ENCODE results near the gene RPAIN. TPM values are rescaled to one million over a fixed set of nuclear protein-coding genes. Genes with fewer than 3 reads are reported as not detected.
A peak's percentile ranks its signal among the peaks of the same experiment; 100 is the strongest.

The RPAIN gene
- total and polyA plus RNA-seq, 2 experiments from 2014 or later: 15.7 to 21.4 TPM

DNA sequence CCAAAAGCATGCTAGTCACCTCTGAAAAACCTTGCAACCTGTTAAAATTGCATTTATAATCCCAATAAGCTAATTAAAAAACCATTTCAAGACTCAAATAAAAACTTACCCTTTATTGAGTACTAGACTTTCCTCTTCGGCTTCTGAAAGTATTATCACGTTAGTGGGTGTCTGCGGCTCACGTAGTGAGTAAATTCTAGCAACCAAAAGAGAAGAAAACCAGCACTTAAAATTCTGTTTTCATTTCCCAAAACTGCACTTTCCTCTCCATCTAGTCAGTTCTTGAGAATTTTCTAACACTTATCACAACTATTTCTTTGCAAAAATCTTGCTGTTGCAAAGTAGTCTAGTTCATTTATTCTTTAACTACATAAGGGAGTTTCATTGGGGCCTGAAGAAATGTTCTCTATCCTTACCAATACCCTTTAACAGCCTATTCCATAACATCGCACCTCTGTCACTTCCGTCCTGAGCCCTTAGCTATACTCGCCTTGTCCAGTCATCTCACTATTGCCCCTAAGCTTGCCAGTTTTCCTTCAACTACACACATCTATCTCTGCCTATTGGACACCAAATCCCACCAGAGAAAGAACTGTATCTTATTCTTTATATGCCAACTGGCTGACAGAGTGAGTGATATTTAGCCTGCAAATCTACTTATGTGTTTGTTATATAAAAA lies 9.2 kb upstream of the RPAIN start:
- Histone ChIP-seq H3K79me2 (ENCODE audit: insufficient read depth) (peaks cover 54% of the 10 kb centered on the region), H3F3A (ENCODE audit: insufficient read depth) (peaks cover 24% of the 10 kb centered on the region), H3K27ac (no peak overlapping the region), H3K9ac (no peak overlapping the region), H3K9me2 (ENCODE audit: insufficient read depth) (no peaks in the 10 kb centered on the region), H3K27me3 (replicated peaks; ENCODE audit: insufficient read depth) (no peaks in the 10 kb centered on the region), H3K36me3 (ENCODE audit: low read depth) (peaks cover 63% of the 10 kb centered on the region), H4K20me1 (ENCODE audit: insufficient read depth) (no peaks in the 10 kb centered on the region), H3K4me1 (ENCODE audit: insufficient read depth) (peaks cover 20% of the 10 kb centered on the region), H3K4me2 (ENCODE audit: unreplicated experiment) (no peak overlapping the region), H2AFZ (no peak overlapping the region), H3K4me3 (no peak overlapping the region), H3K9me3 (ENCODE audit: low read depth) (no peaks in the 10 kb centered on the region)
- TF ChIP-seq EZH2phosphoT487 (IDR thresholded peaks at IDR 0.05; ENCODE audit: insufficient read depth, low read depth) (no peak), EZH2 (IDR thresholded peaks at IDR 0.05; ENCODE audit: insufficient read depth, poor library complexity, severe bottlenecking) (no peak)
- 97% methylated on average over 7 of the region's 7 CpGs for WGBS, 2 experiments (ENCODE audit: low coverage in 1 of 2, low lambda C conversion rate in 2 of 2, missing lambda C conversion rate in 2 of 2)
- in situ Hi-C loops (cut with MboI): no loop called here
- no peak for DNase-seq

DNA sequence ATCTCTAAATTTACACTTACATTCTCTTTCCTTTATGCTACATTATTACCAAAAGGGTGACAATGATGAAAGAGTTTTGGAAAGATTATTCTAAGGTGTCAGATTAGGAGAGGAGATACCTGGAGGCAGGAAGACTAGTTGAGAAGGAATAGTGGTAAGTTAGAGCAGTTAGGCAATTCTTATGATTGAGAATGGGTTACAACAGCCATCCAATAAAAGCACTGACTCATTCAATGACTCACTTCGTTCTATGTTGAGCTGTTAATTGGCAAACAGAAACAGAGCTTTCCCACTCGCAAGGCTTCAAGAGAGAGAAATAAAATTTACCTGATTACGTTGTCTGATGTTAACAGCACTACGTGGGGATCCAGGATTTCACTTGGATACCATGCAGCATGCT lies 6.3 kb upstream of the RPAIN start:
- WGBS, 2 experiments (ENCODE audit: low coverage in 1 of 2, low lambda C conversion rate in 2 of 2, missing lambda C conversion rate in 2 of 2): 8 to 13% methylated on average over 4 of the region's 4 CpGs
- Histone ChIP-seq H3K4me1 (ENCODE audit: insufficient read depth) (peaks cover 24% of the 10 kb centered on the region), H3K4me3 (peak overlapping the region; percentile 40), H3K4me2 (ENCODE audit: unreplicated experiment) (peak overlapping the region; percentile 59), H3K27me3 (replicated peaks; ENCODE audit: insufficient read depth) (no peaks in the 10 kb centered on the region), H3K9ac (peak overlapping the region; percentile 58), H2AFZ (no peak overlapping the region), H3K79me2 (ENCODE audit: insufficient read depth) (peaks cover 72% of the 10 kb centered on the region), H3K27ac (peak overlapping the region; percentile 86), H3K9me3 (ENCODE audit: low read depth) (no peaks in the 10 kb centered on the region), H3K9me2 (ENCODE audit: insufficient read depth) (no peaks in the 10 kb centered on the region), H4K20me1 (ENCODE audit: insufficient read depth) (no peaks in the 10 kb centered on the region), H3K36me3 (ENCODE audit: low read depth) (peaks cover 43% of the 10 kb centered on the region), H3F3A (ENCODE audit: insufficient read depth) (peaks cover 27% of the 10 kb centered on the region)
- in situ Hi-C loops (cut with MboI): no loop called here
- no peak for TF ChIP-seq EZH2phosphoT487 (IDR thresholded peaks at IDR 0.05; ENCODE audit: insufficient read depth, low read depth)
- DNase-seq: peak; percentile 95

DNA sequence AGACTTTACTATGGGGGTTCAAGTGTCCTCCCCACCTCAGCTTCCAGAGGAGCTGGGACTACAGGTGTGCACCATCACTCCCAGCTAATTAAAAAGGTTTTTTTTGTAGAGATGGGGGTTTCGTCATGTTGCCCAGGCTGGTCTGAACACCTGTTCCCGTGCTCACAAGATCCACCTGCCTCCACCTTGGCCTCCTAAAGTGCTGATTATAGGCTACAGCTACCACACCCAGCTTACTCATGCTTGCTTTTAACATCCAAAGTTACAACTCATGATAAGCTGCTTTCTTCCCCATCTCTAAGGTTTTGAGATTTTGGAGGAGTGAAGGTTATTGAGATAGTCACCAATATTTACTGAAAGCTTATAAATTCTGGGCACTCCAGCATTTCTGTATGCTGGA lies 3.1 kb upstream of the RPAIN start:
- no peaks in the 10 kb centered on the region for H3K9me2 ChIP-seq (ENCODE audit: insufficient read depth)
- no peak overlapping the region for H3K27ac ChIP-seq
- peaks cover 13% of the 10 kb centered on the region; the same call in 1 of the 2 replicates for H3K36me3 ChIP-seq (ENCODE audit: low read depth)
- peaks cover 31% of the 10 kb centered on the region for H3K4me1 ChIP-seq (ENCODE audit: insufficient read depth)
- H3K9me3 ChIP-seq (ENCODE audit: low read depth): no peaks in the 10 kb centered on the region
- TF ChIP-seq EZH2phosphoT487 (IDR thresholded peaks at IDR 0.05; ENCODE audit: insufficient read depth, low read depth) (no peak), EZH2 (IDR thresholded peaks at IDR 0.05; ENCODE audit: insufficient read depth, poor library complexity, severe bottlenecking) (no peak)
- no peak for DNase-seq
- H3K79me2 ChIP-seq (ENCODE audit: insufficient read depth): peaks cover 72% of the 10 kb centered on the region
- H2AFZ ChIP-seq: no peak overlapping the region
- in situ Hi-C loops (cut with MboI): no loop called here
- no peaks in the 10 kb centered on the region for H4K20me1 ChIP-seq (ENCODE audit: insufficient read depth)
- H3K4me2 ChIP-seq (ENCODE audit: unreplicated experiment): no peak overlapping the region
- no peak overlapping the region for H3K9ac ChIP-seq
- H3F3A ChIP-seq (ENCODE audit: insufficient read depth): peaks cover 31% of the 10 kb centered on the region
- no peak overlapping the region for H3K4me3 ChIP-seq
- H3K27me3 ChIP-seq (replicated peaks; ENCODE audit: insufficient read depth): no peaks in the 10 kb centered on the region
- 100% methylated on average over 2 of the region's 2 CpGs for WGBS, 2 experiments (ENCODE audit: low coverage in 1 of 2, low lambda C conversion rate in 2 of 2, missing lambda C conversion rate in 2 of 2)

DNA sequence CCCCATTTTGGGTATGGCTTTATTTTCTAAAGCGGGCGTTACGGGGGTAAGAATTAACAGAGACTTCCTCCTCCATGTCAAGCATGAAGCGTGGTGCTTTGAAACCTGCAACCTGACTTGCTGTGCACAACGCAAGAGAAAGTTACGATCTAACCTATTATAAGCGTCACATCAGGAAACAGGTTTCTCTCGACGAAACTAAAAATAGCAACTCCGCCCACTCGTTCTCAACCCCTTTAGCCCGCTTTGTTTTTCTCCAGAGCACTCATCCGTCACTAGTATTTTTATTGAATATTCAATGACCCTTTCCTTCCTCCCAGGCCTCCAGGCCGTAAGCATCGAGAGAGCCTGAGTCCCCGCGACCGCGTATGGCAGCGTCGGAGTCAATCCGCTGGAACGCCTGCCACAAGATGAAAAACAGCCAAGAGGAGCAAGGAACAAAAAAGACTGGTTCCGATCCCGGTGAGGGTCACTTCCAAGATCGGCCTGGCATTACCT lies 1.1 kb upstream of the RPAIN start:
- peaks cover 57% of the 10 kb centered on the region for H3K79me2 ChIP-seq (ENCODE audit: insufficient read depth)
- H3K4me2 ChIP-seq (ENCODE audit: unreplicated experiment): peak overlapping the region; percentile 98
- no peaks in the 10 kb centered on the region for H4K20me1 ChIP-seq (ENCODE audit: insufficient read depth)
- TF ChIP-seq EZH2 (IDR thresholded peaks at IDR 0.05; ENCODE audit: insufficient read depth, poor library complexity, severe bottlenecking) (no peak), EZH2phosphoT487 (IDR thresholded peaks at IDR 0.05; ENCODE audit: insufficient read depth, low read depth) (no peak)
- no peaks in the 10 kb centered on the region for H3K9me3 ChIP-seq (ENCODE audit: low read depth)
- peaks cover 27% of the 10 kb centered on the region for H3K4me1 ChIP-seq (ENCODE audit: insufficient read depth)
- H3K27me3 ChIP-seq (replicated peaks; ENCODE audit: insufficient read depth): no peaks in the 10 kb centered on the region
- no peaks in the 10 kb centered on the region; the same call in 1 of the 2 replicates for H3K36me3 ChIP-seq (ENCODE audit: low read depth)
- in situ Hi-C loops (cut with MboI): no loop called here
- peak; percentile 69 for DNase-seq
- peak overlapping the region; percentile 94 for H3K9ac ChIP-seq
- H3K4me3 ChIP-seq: peak overlapping the region; percentile 96
- peak overlapping the region; percentile 98 for H2AFZ ChIP-seq
- WGBS, 2 experiments (ENCODE audit: low coverage in 1 of 2, low lambda C conversion rate in 2 of 2, missing lambda C conversion rate in 2 of 2): 0 to 2% methylated on average over 26 of the region's 26 CpGs
- H3F3A ChIP-seq (ENCODE audit: insufficient read depth): peaks cover 26% of the 10 kb centered on the region
- no peaks in the 10 kb centered on the region for H3K9me2 ChIP-seq (ENCODE audit: insufficient read depth)
- H3K27ac ChIP-seq: peak overlapping the region; percentile 85
